IMR-90 (cell line): ENCODE data around the gene CSRP1.

Source experiments
- CEBPB ChIP-seq: IDR thresholded peaks from 2 replicates; pipeline ENCODE4 v1.6.1; 2012; ENCODE audit warnings: low read depth, low read length, improper control_type of control experiment
- POLR2A ChIP-seq: IDR thresholded peaks from 2 replicates; pipeline ENCODE4 v1.6.1; 2012; ENCODE audit warnings: mild to moderate bottlenecking, low read depth, low read length
- RAD21 ChIP-seq: IDR thresholded peaks from 2 replicates; pipeline ENCODE4 v1.6.1; 2012; ENCODE audit warnings: low read length, improper control_type of control experiment
- SMC3 ChIP-seq: fragments of 150-350 bp; IDR thresholded peaks from 2 replicates; pipeline ENCODE4 v1.6.1; 2016; ENCODE audit warnings: low read depth, mild to moderate bottlenecking, antibody characterized with exemption, low read length, moderate library complexity
- USF2 ChIP-seq: fragments of 150-350 bp; IDR thresholded peaks from 2 replicates; pipeline ENCODE4 v1.6.1; 2017; ENCODE audit warnings: mild to moderate bottlenecking, antibody characterized with exemption, low read length, low read depth
- TF ChIP-seq, protein P1 (sequence below): conservative IDR thresholded peaks from 2 replicates; pipeline ENCODE4 v1.5.1; 2012; ENCODE audit warnings: mild to moderate bottlenecking, low read depth, low read length, improper control_type of control experiment
- TF ChIP-seq, protein P2 (sequence below): fragments of 150-350 bp; IDR thresholded peaks from 2 replicates; pipeline ENCODE4 v1.6.1; 2016; ENCODE audit warnings: low read depth, mild to moderate bottlenecking, low read length, moderate library complexity, borderline replicate concordance

- TF ChIP-seq SMC3: no peak
- no peak for TF ChIP-seq CEBPB
- TF ChIP-seq, protein P1, sequence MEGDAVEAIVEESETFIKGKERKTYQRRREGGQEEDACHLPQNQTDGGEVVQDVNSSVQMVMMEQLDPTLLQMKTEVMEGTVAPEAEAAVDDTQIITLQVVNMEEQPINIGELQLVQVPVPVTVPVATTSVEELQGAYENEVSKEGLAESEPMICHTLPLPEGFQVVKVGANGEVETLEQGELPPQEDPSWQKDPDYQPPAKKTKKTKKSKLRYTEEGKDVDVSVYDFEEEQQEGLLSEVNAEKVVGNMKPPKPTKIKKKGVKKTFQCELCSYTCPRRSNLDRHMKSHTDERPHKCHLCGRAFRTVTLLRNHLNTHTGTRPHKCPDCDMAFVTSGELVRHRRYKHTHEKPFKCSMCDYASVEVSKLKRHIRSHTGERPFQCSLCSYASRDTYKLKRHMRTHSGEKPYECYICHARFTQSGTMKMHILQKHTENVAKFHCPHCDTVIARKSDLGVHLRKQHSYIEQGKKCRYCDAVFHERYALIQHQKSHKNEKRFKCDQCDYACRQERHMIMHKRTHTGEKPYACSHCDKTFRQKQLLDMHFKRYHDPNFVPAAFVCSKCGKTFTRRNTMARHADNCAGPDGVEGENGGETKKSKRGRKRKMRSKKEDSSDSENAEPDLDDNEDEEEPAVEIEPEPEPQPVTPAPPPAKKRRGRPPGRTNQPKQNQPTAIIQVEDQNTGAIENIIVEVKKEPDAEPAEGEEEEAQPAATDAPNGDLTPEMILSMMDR: no peak
- TF ChIP-seq POLR2A: no peak
- TF ChIP-seq, protein P2, sequence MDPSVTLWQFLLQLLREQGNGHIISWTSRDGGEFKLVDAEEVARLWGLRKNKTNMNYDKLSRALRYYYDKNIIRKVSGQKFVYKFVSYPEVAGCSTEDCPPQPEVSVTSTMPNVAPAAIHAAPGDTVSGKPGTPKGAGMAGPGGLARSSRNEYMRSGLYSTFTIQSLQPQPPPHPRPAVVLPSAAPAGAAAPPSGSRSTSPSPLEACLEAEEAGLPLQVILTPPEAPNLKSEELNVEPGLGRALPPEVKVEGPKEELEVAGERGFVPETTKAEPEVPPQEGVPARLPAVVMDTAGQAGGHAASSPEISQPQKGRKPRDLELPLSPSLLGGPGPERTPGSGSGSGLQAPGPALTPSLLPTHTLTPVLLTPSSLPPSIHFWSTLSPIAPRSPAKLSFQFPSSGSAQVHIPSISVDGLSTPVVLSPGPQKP: no peak
- no peak for TF ChIP-seq RAD21
- TF ChIP-seq USF2: no peak
Observed at GRCh38 chr1:201498621-201499020, 8.3 kb downstream of the CSRP1 start.
